ENCODE data around the gene ZNF184.

Gene ZNF184

DNA sequence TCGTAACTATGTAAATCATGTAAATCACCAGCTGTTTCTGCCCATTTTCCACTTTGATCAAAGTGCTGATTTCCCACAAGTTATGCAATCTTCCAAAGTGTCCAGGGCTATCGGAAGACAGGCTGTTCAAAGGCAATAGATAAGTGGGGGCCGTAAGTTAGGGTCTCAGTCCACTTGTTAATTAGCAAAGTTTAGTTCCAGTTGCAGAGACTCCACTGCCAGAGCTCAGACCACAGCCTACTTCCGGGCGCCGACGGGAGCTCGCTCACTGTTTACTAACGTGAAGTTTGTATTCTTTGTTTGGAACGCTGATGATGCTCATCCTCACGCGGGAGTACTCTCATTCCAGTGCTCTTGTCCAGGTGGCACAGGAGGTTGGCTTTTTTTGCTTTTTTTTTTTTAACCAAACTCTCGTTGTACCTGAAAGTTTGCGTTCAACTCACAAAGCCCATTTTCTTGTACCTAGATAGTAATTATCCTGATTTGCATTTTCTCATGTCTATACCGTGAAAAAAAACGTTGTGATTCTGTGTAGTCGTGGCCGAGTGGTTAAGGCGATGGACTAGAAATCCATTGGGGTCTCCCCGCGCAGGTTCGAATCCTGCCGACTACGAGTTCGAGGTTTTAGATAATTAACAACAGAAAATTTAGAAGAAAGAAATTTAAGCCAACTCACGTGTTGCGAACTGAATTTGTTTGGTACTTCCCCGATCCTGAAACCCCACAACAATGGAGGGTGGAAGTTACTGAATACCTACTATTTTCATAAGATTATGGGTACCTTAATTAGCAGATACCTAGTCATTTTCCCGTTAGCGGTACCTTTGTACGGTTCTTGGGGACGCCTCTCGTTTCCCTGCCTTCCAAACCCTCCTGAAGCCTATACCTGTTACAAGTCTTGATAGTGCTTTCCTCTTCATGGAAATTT, 29.9 kb upstream of the ZNF184 start:
- H3K4me2 ChIP-seq (ENCODE audit: low read depth, low read length, poor library complexity, severe bottlenecking) = peak overlapping the region; percentile 87
- peaks cover 3% of the 10 kb centered on the region; the same call in 1 of the 2 replicates for H3F3A ChIP-seq (ENCODE audit: low read depth)
- no peaks in the 10 kb centered on the region for H3K36me3 ChIP-seq (ENCODE audit: insufficient read depth, low read length)
- peak overlapping the region; percentile 81 for H3K9ac ChIP-seq (ENCODE audit: low read depth, low read length, poor library complexity, severe bottlenecking)
- H3K27me3 ChIP-seq (ENCODE audit: insufficient read depth, low read length, poor library complexity, severe bottlenecking) = no peaks in the 10 kb centered on the region
- H4K20me1 ChIP-seq (ENCODE audit: insufficient read depth, low read length, poor library complexity, severe bottlenecking) = no peaks in the 10 kb centered on the region
- TF ChIP-seq, protein P1, sequence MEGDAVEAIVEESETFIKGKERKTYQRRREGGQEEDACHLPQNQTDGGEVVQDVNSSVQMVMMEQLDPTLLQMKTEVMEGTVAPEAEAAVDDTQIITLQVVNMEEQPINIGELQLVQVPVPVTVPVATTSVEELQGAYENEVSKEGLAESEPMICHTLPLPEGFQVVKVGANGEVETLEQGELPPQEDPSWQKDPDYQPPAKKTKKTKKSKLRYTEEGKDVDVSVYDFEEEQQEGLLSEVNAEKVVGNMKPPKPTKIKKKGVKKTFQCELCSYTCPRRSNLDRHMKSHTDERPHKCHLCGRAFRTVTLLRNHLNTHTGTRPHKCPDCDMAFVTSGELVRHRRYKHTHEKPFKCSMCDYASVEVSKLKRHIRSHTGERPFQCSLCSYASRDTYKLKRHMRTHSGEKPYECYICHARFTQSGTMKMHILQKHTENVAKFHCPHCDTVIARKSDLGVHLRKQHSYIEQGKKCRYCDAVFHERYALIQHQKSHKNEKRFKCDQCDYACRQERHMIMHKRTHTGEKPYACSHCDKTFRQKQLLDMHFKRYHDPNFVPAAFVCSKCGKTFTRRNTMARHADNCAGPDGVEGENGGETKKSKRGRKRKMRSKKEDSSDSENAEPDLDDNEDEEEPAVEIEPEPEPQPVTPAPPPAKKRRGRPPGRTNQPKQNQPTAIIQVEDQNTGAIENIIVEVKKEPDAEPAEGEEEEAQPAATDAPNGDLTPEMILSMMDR (conservative IDR thresholded peaks at IDR 0.05; ENCODE audit: low read length) = no peak
- no peak for TF ChIP-seq EZH2phosphoT487 (IDR thresholded peaks at IDR 0.05; ENCODE audit: borderline replicate concordance)
- peaks cover 11% of the 10 kb centered on the region for H3K4me1 ChIP-seq (ENCODE audit: insufficient read depth, low read length, poor library complexity, severe bottlenecking)
- no peaks in the 10 kb centered on the region for H3K9me3 ChIP-seq (ENCODE audit: insufficient read depth, low read depth, low read length)
- no peaks in the 10 kb centered on the region for H3K79me2 ChIP-seq (ENCODE audit: insufficient read depth, low read length)
- H3K4me3 ChIP-seq (ENCODE audit: low read length, poor library complexity, severe bottlenecking) = peak overlapping the region; percentile 92
- H3K9me2 ChIP-seq (replicated peaks; ENCODE audit: low read depth, low read length) = no peaks in the 10 kb centered on the region
- H2AFZ ChIP-seq (ENCODE audit: low read length) = peak overlapping the region; percentile 100

- Histone ChIP-seq H3K9me2 (replicated peaks; ENCODE audit: low read depth, low read length) (no peaks in the 10 kb centered on the region), H3K4me1 (ENCODE audit: insufficient read depth, low read length, poor library complexity, severe bottlenecking) (peaks cover 11% of the 10 kb centered on the region), H3K9ac (ENCODE audit: low read depth, low read length, poor library complexity, severe bottlenecking) (no peak overlapping the region), H3F3A (ENCODE audit: low read depth) (peaks cover 3% of the 10 kb centered on the region; the same call in 1 of the 2 replicates), H3K9me3 (ENCODE audit: insufficient read depth, low read depth, low read length) (no peaks in the 10 kb centered on the region), H3K79me2 (ENCODE audit: insufficient read depth, low read length) (no peaks in the 10 kb centered on the region), H3K27me3 (ENCODE audit: insufficient read depth, low read length, poor library complexity, severe bottlenecking) (no peaks in the 10 kb centered on the region), H3K4me3 (ENCODE audit: low read length, poor library complexity, severe bottlenecking) (no peak overlapping the region), H2AFZ (ENCODE audit: low read length) (no peak overlapping the region), H3K4me2 (ENCODE audit: low read depth, low read length, poor library complexity, severe bottlenecking) (no peak overlapping the region), H3K36me3 (ENCODE audit: insufficient read depth, low read length) (no peaks in the 10 kb centered on the region), H4K20me1 (ENCODE audit: insufficient read depth, low read length, poor library complexity, severe bottlenecking) (no peaks in the 10 kb centered on the region)
- no peak for TF ChIP-seq EZH2phosphoT487 (IDR thresholded peaks at IDR 0.05; ENCODE audit: borderline replicate concordance)
- TF ChIP-seq, protein P1 (conservative IDR thresholded peaks at IDR 0.05; ENCODE audit: low read length) = no peak
These were observed 28.3 kb upstream of the ZNF184 start for GRCh38 chr6:27501187-27501586.

DNA sequence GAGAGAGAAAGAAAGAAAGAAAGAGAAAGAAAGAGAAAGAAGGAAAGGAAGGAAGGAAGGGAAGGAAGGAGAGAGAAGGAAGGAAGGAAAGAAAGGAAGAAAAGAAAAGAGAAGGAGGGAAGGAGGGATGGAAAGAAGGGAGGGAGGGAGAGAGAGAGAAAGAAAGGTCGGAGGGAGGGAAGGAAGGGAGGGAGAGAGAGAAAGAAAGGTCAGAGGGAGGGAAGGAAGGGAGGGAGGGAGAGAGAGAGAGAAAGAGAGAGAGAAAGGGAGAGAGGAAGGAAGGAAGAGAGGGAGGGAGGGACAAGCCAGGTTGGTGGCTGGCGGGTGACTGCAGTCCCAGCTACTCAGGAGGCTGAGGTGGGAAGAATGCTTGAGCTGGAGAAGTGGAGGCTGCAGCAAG, 27.3 kb upstream of the ZNF184 start:
- Histone ChIP-seq H3F3A (ENCODE audit: low read depth) (peaks cover 3% of the 10 kb centered on the region; the same call in 1 of the 2 replicates), H3K4me2 (ENCODE audit: low read depth, low read length, poor library complexity, severe bottlenecking) (peak overlapping the region; percentile 24), H3K4me1 (ENCODE audit: insufficient read depth, low read length, poor library complexity, severe bottlenecking) (peaks cover 11% of the 10 kb centered on the region), H2AFZ (ENCODE audit: low read length) (no peak overlapping the region), H4K20me1 (ENCODE audit: insufficient read depth, low read length, poor library complexity, severe bottlenecking) (no peaks in the 10 kb centered on the region), H3K9me3 (ENCODE audit: insufficient read depth, low read depth, low read length) (no peaks in the 10 kb centered on the region), H3K4me3 (ENCODE audit: low read length, poor library complexity, severe bottlenecking) (no peak overlapping the region), H3K9me2 (replicated peaks; ENCODE audit: low read depth, low read length) (no peaks in the 10 kb centered on the region), H3K9ac (ENCODE audit: low read depth, low read length, poor library complexity, severe bottlenecking) (no peak overlapping the region), H3K27me3 (ENCODE audit: insufficient read depth, low read length, poor library complexity, severe bottlenecking) (no peaks in the 10 kb centered on the region), H3K36me3 (ENCODE audit: insufficient read depth, low read length) (no peaks in the 10 kb centered on the region), H3K79me2 (ENCODE audit: insufficient read depth, low read length) (no peaks in the 10 kb centered on the region)
- no peak for TF ChIP-seq EZH2phosphoT487 (IDR thresholded peaks at IDR 0.05; ENCODE audit: borderline replicate concordance)
- TF ChIP-seq, protein P1 (conservative IDR thresholded peaks at IDR 0.05; ENCODE audit: low read length) = no peak
